ENCODE results near the gene BIRC6. TPM values are rescaled to one million over a fixed set of nuclear protein-coding genes. Genes with fewer than 3 reads are reported as not detected.

The BIRC6 gene
- total RNA-seq, 4 donors from 2014 or later = 97.4 to 259 (median 164) TPM

GRCh38 chr2:32652555-32653209 lies 295.9 kb downstream of the BIRC6 start:
- TF ChIP-seq POLR2A (IDR thresholded peaks at IDR 0.05) (no peak), CTCF (IDR thresholded peaks at IDR 0.05) (no peak)
- Histone ChIP-seq H3K27me3 (no peaks in the 10 kb centered on the region), H3K9me3 (no peaks in the 10 kb centered on the region), H3K4me1 (no peaks in the 10 kb centered on the region), H3K27ac (no peak overlapping the region), H3K4me3 (no peak overlapping the region), H3K36me3 (no peaks in the 10 kb centered on the region)
- DNase-seq = no peak
- intact Hi-C loops (cut with DNase I; ENCODE audit: low total_unique reads) = no loop called here

- Histone ChIP-seq H3K9me3 (no peaks in the 10 kb centered on the region), H3K36me3 (no peaks in the 10 kb centered on the region), H3K4me1 (no peaks in the 10 kb centered on the region), H3K27me3 (no peaks in the 10 kb centered on the region), H3K4me3 (no peak overlapping the region), H3K27ac (no peak overlapping the region)
- no peak for DNase-seq
- intact Hi-C loops (cut with DNase I; ENCODE audit: low total_unique reads) = no loop called here
- TF ChIP-seq CTCF (IDR thresholded peaks at IDR 0.05) = no peak
Measured at GRCh38 chr2:32656069-32656468, 299.2 kb downstream of the BIRC6 start.

- TF ChIP-seq CTCF (IDR thresholded peaks at IDR 0.05) (no peak), POLR2A (IDR thresholded peaks at IDR 0.05) (no peak)
- no peaks in the 10 kb centered on the region for H3K27me3 ChIP-seq
- H3K9me3 ChIP-seq = no peaks in the 10 kb centered on the region
- no peaks in the 10 kb centered on the region for H3K36me3 ChIP-seq
- H3K27ac ChIP-seq = no peak overlapping the region
- no peak overlapping the region for H3K4me3 ChIP-seq
- no peak for DNase-seq
- intact Hi-C loops (cut with DNase I; ENCODE audit: low total_unique reads) = no loop called here
- no peaks in the 10 kb centered on the region for H3K4me1 ChIP-seq
Measured at GRCh38 chr2:32663864-32664263, 307.0 kb downstream of the BIRC6 start.

GRCh38 chr2:32666704-32667103 lies 309.9 kb downstream of the BIRC6 start:
- no peak for DNase-seq
- no peak overlapping the region for H3K4me3 ChIP-seq
- intact Hi-C loops (cut with DNase I; ENCODE audit: low total_unique reads) = no loop called here
- H3K27ac ChIP-seq = no peak overlapping the region
- no peaks in the 10 kb centered on the region for H3K36me3 ChIP-seq
- H3K9me3 ChIP-seq = no peaks in the 10 kb centered on the region
- H3K4me1 ChIP-seq = no peaks in the 10 kb centered on the region
- TF ChIP-seq CTCF (IDR thresholded peaks at IDR 0.05) (no peak), POLR2A (IDR thresholded peaks at IDR 0.05) (no peak)
- no peaks in the 10 kb centered on the region for H3K27me3 ChIP-seq

GRCh38 chr2:32668254-32668653 lies 311.4 kb downstream of the BIRC6 start:
- Histone ChIP-seq H3K27me3 (no peaks in the 10 kb centered on the region), H3K4me3 (no peak overlapping the region), H3K4me1 (no peaks in the 10 kb centered on the region), H3K27ac (no peak overlapping the region), H3K9me3 (no peaks in the 10 kb centered on the region), H3K36me3 (no peaks in the 10 kb centered on the region)
- intact Hi-C loops (cut with DNase I; ENCODE audit: low total_unique reads) = no loop called here
- no peak for DNase-seq
- TF ChIP-seq CTCF (IDR thresholded peaks at IDR 0.05) = no peak
- no peak for TF ChIP-seq POLR2A (IDR thresholded peaks at IDR 0.05)

MicroRNAs within 50 kb of the gene (microRNA counts, 767-probe panel; counts per million panel counts)
- 0 counts per million in 2 donors for microRNA hsa-miR-558

Small RNAs within 50 kb of the gene (microRNA-seq; reads per million reads assigned to microRNA genes)
- gene MIR4765 (ENCODE audit: borderline microRNAs expressed, borderline replicate concordance) = not detected
- not detected for gene MIR558 (ENCODE audit: borderline microRNAs expressed, borderline replicate concordance)

Small RNAs within 50 kb of the gene (small RNA-seq; reads per million reads assigned to genes)
- not detected for gene MIR4765
- gene MIR558 = not detected

Other genes with a start within 250 kb of the BIRC6 start
- gene SLC30A6, start 191.2 kb upstream of the BIRC6 start, total RNA-seq = 100 to 1,000 TPM in 1 of 4 donors, 10 to 100 TPM in 2, 1 to 10 TPM in 1; 9.0 to 101 (median 34.4) TPM
- 1 to 10 TPM in 1 of 4 donors, under 1 TPM in 3; 0.26 to 1.5 (median 0.75) TPM for gene NLRC4, start 92.1 kb upstream of the BIRC6 start, total RNA-seq
- 10 to 100 TPM in 3 of 4 donors, 1 to 10 TPM in 1; 5.9 to 75.9 (median 26.4) TPM for gene YIPF4, start 79.1 kb upstream of the BIRC6 start, total RNA-seq

Measured in uterus (tissue), 4 donors.